K562 (cell line): ENCODE results near the gene PAN2. TPM values are rescaled to one million over a fixed set of nuclear protein-coding genes. Genes with fewer than 3 reads are reported as not detected.

Experiments used
- ARID2 ChIP-seq: fragments of 450-650 bp; IDR thresholded peaks from 2 replicates; pipeline ENCODE4 v1.6.1; 2017; ENCODE audit warnings: antibody characterized with exemption, mild to moderate bottlenecking
- CBFA2T3 ChIP-seq: fragments of 450-650 bp; IDR thresholded peaks from 2 replicates; pipeline ENCODE4 v1.6.1; 2017
- CBX8 ChIP-seq: fragments of 200-600 bp; sonication (generic); IDR thresholded peaks from 2 replicates; pipeline ENCODE4 v1.6.1; 2012; ENCODE audit warnings: borderline replicate concordance, mixed run types, low read depth, mild to moderate bottlenecking, moderate library complexity, mixed read lengths, low read length, control low read depth, inconsistent platforms; ENCODE audit not compliant: poor library complexity, severe bottlenecking; ENCODE audit errors: extremely low read depth
- CHD4 ChIP-seq: fragments of 200-600 bp; sonication (generic); IDR thresholded peaks from 3 replicates; pipeline ENCODE4 v1.6.1; 2012; ENCODE audit warnings: low read depth, mild to moderate bottlenecking, mixed read lengths, low read length, inconsistent platforms; ENCODE audit not compliant: insufficient read depth, insufficient replicate concordance, poor library complexity, severe bottlenecking
- CTBP1 ChIP-seq: fragments of 450-650 bp; IDR thresholded peaks from 2 replicates; pipeline ENCODE4 v1.6.1; 2016; ENCODE audit warnings: borderline replicate concordance
- FOXK2 ChIP-seq, 2 experiments: fragments of 450-650 bp; IDR thresholded peaks in 1 of 2; conservative IDR thresholded peaks in 1 of 2; 2 replicates each; pipeline ENCODE4 v1.6.1; 2016; ENCODE audit warnings: low read depth in 2 of 2, mild to moderate bottlenecking in 1 of 2
- GABPB2 ChIP-seq: fragments of 250-450 bp; sonication (Bioruptor Pico); conservative IDR thresholded peaks from 2 replicates; pipeline ENCODE4 v1.5.1; 2021; ENCODE audit warnings: mild to moderate bottlenecking
- NBN ChIP-seq: fragments of 450-650 bp; IDR thresholded peaks from 2 replicates; pipeline ENCODE4 v1.6.1; 2016; ENCODE audit warnings: low read depth, mild to moderate bottlenecking
- NCOA6 ChIP-seq: fragments of 450-650 bp; IDR thresholded peaks from 2 replicates; pipeline ENCODE4 v1.6.1; 2017; ENCODE audit warnings: mild to moderate bottlenecking
- NFIC ChIP-seq: fragments of 450-650 bp; IDR thresholded peaks from 2 replicates; pipeline ENCODE4 v1.6.1; 2017; ENCODE audit warnings: mild to moderate bottlenecking, inconsistent platforms
- RFX1 ChIP-seq: fragments of 450-650 bp; IDR thresholded peaks from 2 replicates; pipeline ENCODE4 v1.6.1; 2016; ENCODE audit warnings: mild to moderate bottlenecking, moderate library complexity
- SMARCB1 ChIP-seq: IDR thresholded peaks from 2 replicates; pipeline ENCODE4 v1.6.1; 2011; ENCODE audit warnings: improper control_type of control experiment, low read depth; ENCODE audit not compliant: insufficient read length
- TCF3 ChIP-seq: sonication (generic); formaldehyde crosslinking; IDR thresholded peaks from 2 replicates; pipeline ENCODE4 v1.4.0; 2020; ENCODE audit warnings: mild to moderate bottlenecking, missing genetic modification reagents
- TRIM24 ChIP-seq, 2 experiments: fragments of 450-650 bp; IDR thresholded peaks; 2 replicates each; pipeline ENCODE4 v1.6.1; 2016
- WHSC1 ChIP-seq: IDR thresholded peaks from one replicate; pipeline ENCODE4 v1.6.1; 2012; ENCODE audit warnings: low read length, control low read depth, inconsistent platforms
- ZNF263 ChIP-seq: sonication (generic); formaldehyde crosslinking; IDR thresholded peaks from 2 replicates; pipeline ENCODE4 v1.8.0; 2022; ENCODE audit warnings: mild to moderate bottlenecking, missing genetic modification reagents, borderline replicate concordance
- ZNF347 ChIP-seq: fragments of 450-650 bp; formaldehyde crosslinking; IDR thresholded peaks from 2 replicates; pipeline ENCODE4 v1.4.0; 2020; ENCODE audit warnings: low read depth, mild to moderate bottlenecking, moderate library complexity
- ZNF778 ChIP-seq: fragments of 450-650 bp; formaldehyde crosslinking; IDR thresholded peaks from 2 replicates; pipeline ENCODE4 v1.4.0; 2020; ENCODE audit warnings: mild to moderate bottlenecking, moderate library complexity
- ZNF785 ChIP-seq: fragments of 250-450 bp; sonication (Bioruptor Pico); IDR thresholded peaks from 2 replicates; pipeline ENCODE4 v1.4.0; 2020; ENCODE audit warnings: mild to moderate bottlenecking
- polyA plus RNA-seq, 8 experiments: library from polyadenylated mRNA; depleted of rRNA in 4 of 8; stranded (reverse) in 5 of 8; unstranded in 3 of 8; fragments of >200 nt; fragmentation: Nextera tagmentation in 2 of 8; fragmentation: Illumina TruSeq in 1 of 8; extraction: Ambion mirVana in 2 of 8; extraction: Trizol in 1 of 8; gene quantifications; 2 replicates each; pipeline versions ENCODE4 v1.2.1 to v1.2.3, GENCODE V29; 2011 to 2014; ENCODE audit warnings: inconsistent platforms in 1 of 8, missing spikeins in 1 of 8
- total RNA-seq, 7 experiments: library from RNA; depleted of rRNA in 6 of 7; stranded (reverse); fragments of >200 nt in 6 of 7; fragmentation: Illumina TruSeq in 2 of 7; extraction: Trizol in 2 of 7; gene quantifications; 2 replicates each; pipeline versions ENCODE4 v1.2.1 to v1.2.3, GENCODE V29; 2011 to 2021; ENCODE audit warnings: low replicate concordance in 1 of 7
- TF ChIP-seq, protein P1 (sequence below): fragments of 450-650 bp; IDR thresholded peaks from 2 replicates; pipeline ENCODE4 v1.6.1; 2018; ENCODE audit not compliant: partially characterized antibody
- TF ChIP-seq, protein P2 (sequence below): fragments of 150-350 bp; conservative IDR thresholded peaks from 2 replicates; pipeline ENCODE4 v1.6.1; 2014; ENCODE audit warnings: low read length
- TF ChIP-seq, protein P3 (sequence below), 2 experiments: fragments of 450-650 bp; conservative IDR thresholded peaks; 2 replicates each; pipeline ENCODE4 v1.6.1; 2017; ENCODE audit warnings: mild to moderate bottlenecking in 2 of 2, moderate library complexity in 2 of 2

Gene PAN2
- total and polyA plus RNA-seq, 9 of the 15 experiments (the other 6 are each of a cell fraction or from before 2014, with no cell fraction given), result 15.0 to 66.1 (median 25.9) TPM

DNA sequence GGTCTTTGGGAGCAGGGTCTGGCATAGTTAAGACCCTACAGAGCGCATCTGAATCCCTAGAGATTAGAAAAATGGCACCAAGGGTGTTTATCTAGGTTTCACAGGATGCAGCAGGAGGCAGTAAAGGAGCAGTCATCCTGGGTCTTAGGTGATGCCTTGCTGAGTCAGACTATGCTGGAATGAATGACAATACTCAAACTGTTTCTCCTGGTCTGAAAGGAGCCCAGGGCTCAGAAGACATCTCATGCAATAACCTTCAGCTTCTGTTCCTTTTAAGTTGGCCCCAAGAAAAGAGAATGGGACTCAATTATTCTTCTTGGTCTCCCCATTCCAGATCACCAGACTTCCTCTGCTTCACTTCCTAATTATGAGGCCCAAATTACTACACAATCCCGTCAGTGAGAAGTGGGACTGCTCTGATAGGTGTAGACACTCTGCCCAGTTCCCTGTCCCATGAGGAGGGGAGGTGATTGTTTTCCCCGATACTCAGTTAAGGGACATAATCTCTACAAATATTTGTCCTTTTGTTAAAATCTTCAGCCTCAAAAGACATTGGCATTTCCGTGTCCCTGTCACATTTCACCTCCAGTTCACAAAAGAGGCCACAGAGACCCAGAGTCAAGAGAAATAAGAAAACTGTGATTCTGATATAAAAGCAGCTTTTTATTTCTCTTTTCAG, 43.6 kb upstream of the PAN2 start (continued):
- TF ChIP-seq, protein P1, sequence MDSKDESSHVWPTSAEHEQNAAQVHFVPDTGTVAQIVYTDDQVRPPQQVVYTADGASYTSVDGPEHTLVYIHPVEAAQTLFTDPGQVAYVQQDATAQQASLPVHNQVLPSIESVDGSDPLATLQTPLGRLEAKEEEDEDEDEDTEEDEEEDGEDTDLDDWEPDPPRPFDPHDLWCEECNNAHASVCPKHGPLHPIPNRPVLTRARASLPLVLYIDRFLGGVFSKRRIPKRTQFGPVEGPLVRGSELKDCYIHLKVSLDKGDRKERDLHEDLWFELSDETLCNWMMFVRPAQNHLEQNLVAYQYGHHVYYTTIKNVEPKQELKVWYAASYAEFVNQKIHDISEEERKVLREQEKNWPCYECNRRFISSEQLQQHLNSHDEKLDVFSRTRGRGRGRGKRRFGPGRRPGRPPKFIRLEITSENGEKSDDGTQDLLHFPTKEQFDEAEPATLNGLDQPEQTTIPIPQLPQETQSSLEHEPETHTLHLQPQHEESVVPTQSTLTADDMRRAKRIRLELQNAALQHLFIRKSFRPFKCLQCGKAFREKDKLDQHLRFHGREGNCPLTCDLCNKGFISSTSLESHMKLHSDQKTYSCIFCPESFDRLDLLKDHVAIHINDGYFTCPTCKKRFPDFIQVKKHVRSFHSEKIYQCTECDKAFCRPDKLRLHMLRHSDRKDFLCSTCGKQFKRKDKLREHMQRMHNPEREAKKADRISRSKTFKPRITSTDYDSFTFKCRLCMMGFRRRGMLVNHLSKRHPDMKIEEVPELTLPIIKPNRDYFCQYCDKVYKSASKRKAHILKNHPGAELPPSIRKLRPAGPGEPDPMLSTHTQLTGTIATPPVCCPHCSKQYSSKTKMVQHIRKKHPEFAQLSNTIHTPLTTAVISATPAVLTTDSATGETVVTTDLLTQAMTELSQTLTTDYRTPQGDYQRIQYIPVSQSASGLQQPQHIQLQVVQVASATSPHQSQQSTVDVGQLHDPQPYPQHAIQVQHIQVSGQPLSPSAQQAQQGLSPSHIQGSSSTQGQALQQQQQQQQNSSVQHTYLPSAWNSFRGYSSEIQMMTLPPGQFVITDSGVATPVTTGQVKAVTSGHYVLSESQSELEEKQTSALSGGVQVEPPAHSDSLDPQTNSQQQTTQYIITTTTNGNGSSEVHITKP, result peak; percentile 25
- TF ChIP-seq ZNF785 (CRISPR knock-in tag), result no peak
- TF ChIP-seq CHD4, result no peak
- peak; percentile 81 for TF ChIP-seq NFIC
- TF ChIP-seq, protein P2, sequence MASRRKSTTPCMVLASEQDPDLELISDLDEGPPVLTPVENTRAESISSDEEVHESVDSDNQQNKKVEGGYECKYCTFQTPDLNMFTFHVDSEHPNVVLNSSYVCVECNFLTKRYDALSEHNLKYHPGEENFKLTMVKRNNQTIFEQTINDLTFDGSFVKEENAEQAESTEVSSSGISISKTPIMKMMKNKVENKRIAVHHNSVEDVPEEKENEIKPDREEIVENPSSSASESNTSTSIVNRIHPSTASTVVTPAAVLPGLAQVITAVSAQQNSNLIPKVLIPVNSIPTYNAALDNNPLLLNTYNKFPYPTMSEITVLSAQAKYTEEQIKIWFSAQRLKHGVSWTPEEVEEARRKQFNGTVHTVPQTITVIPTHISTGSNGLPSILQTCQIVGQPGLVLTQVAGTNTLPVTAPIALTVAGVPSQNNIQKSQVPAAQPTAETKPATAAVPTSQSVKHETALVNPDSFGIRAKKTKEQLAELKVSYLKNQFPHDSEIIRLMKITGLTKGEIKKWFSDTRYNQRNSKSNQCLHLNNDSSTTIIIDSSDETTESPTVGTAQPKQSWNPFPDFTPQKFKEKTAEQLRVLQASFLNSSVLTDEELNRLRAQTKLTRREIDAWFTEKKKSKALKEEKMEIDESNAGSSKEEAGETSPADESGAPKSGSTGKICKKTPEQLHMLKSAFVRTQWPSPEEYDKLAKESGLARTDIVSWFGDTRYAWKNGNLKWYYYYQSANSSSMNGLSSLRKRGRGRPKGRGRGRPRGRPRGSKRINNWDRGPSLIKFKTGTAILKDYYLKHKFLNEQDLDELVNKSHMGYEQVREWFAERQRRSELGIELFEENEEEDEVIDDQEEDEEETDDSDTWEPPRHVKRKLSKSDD, result no peak
- no peak for TF ChIP-seq CBX8
- peak; percentile 86 for TF ChIP-seq CTBP1
- peak; percentile 84 for TF ChIP-seq ARID2
- TF ChIP-seq GABPB2, result no peak
- peak; percentile 53 to 71; a peak in 2 of 4 replicates for TF ChIP-seq TRIM24 (IDR thresholded peaks at IDR 0.05)
- peak; percentile 78 to 83; a peak in 3 of 4 replicates for TF ChIP-seq FOXK2 (conservative IDR thresholded peaks at IDR 0.05 in 1 of 2, IDR thresholded peaks at IDR 0.05 in 1 of 2; ENCODE audit: low read depth in 2 of 2)
- TF ChIP-seq NBN, result 0 out of 2 replicates have a peak, but pooled peaks have one; percentile 50
- TF ChIP-seq ZNF347 (CRISPR knock-in tag), result no peak
- TF ChIP-seq WHSC1, result no peak
- TF ChIP-seq TCF3 (CRISPR knock-in tag), result peak; percentile 90
- TF ChIP-seq NCOA6, result no peak
- no peak for TF ChIP-seq ZNF263 (CRISPR knock-in tag)
- TF ChIP-seq ZNF778 (CRISPR knock-in tag), result no peak
- TF ChIP-seq CBFA2T3, result peak; percentile 96
- no peak for TF ChIP-seq RFX1
- TF ChIP-seq SMARCB1, result no peak
- TF ChIP-seq, protein P3, sequence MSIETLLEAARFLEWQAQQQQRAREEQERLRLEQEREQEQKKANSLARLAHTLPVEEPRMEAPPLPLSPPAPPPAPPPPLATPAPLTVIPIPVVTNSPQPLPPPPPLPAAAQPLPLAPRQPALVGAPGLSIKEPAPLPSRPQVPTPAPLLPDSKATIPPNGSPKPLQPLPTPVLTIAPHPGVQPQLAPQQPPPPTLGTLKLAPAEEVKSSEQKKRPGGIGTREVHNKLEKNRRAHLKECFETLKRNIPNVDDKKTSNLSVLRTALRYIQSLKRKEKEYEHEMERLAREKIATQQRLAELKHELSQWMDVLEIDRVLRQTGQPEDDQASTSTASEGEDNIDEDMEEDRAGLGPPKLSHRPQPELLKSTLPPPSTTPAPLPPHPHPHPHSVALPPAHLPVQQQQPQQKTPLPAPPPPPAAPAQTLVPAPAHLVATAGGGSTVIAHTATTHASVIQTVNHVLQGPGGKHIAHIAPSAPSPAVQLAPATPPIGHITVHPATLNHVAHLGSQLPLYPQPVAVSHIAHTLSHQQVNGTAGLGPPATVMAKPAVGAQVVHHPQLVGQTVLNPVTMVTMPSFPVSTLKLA (conservative IDR thresholded peaks at IDR 0.05), result no peak
